Measurements from ENCODE around the gene SLC39A9.

DNA sequence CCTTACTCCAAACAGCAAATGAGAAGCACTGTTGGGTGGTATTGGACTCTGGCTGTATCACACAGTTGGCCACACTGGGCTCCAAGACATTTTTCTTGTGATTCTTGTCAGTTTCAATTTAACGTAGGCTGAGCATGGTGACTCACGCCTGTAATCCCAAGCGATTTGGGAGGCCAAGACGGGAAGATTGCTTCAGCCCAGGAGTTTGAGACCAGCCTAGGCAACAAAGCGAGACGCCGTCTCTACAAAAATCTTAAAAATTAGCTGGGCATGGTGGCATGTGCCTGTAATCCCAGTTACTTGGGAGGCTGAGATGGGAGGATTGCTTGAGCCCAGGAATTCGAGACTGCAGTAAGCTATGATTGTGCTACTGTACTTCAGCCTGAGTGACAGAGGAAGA is 50.7 kb downstream of the SLC39A9 start:
- TF ChIP-seq, protein P1, sequence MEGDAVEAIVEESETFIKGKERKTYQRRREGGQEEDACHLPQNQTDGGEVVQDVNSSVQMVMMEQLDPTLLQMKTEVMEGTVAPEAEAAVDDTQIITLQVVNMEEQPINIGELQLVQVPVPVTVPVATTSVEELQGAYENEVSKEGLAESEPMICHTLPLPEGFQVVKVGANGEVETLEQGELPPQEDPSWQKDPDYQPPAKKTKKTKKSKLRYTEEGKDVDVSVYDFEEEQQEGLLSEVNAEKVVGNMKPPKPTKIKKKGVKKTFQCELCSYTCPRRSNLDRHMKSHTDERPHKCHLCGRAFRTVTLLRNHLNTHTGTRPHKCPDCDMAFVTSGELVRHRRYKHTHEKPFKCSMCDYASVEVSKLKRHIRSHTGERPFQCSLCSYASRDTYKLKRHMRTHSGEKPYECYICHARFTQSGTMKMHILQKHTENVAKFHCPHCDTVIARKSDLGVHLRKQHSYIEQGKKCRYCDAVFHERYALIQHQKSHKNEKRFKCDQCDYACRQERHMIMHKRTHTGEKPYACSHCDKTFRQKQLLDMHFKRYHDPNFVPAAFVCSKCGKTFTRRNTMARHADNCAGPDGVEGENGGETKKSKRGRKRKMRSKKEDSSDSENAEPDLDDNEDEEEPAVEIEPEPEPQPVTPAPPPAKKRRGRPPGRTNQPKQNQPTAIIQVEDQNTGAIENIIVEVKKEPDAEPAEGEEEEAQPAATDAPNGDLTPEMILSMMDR (IDR thresholded peaks at IDR 0.05) = no peak
- TF ChIP-seq POLR2A (IDR thresholded peaks at IDR 0.05) (no peak), POLR2AphosphoS5 (IDR thresholded peaks at IDR 0.05) (no peak)

All from stomach (tissue), 4 donors.